ENCODE data around the gene HAND1. TPM values are rescaled to one million over a fixed set of nuclear protein-coding genes. Genes with fewer than 3 reads are reported as not detected.

Gene HAND1
- total and polyA plus RNA-seq, 9 of the 15 experiments (the other 6 are each of a cell fraction or from before 2014, with no cell fraction given): not detected

- TF ChIP-seq CREB1 (IDR thresholded peaks at IDR 0.05): no peak
- TF ChIP-seq CREB1 (CRISPR knock-in tag; IDR thresholded peaks at IDR 0.05): no peak
- TF ChIP-seq MYC (IDR thresholded peaks at IDR 0.05; ENCODE audit: low read depth, low read length): no peak
- TF ChIP-seq MYC (CRISPR knock-in tag; IDR thresholded peaks at IDR 0.05; ENCODE audit: borderline replicate concordance, low read depth): no peak
- no peak for TF ChIP-seq KDM1A (IDR thresholded peaks at IDR 0.05)
- no peak for TF ChIP-seq SRSF3 (IDR thresholded peaks at IDR 0.05; ENCODE audit: insufficient read depth, low read length)
- TF ChIP-seq SETDB1 (IDR thresholded peaks at IDR 0.05; ENCODE audit: low read length): no peak
- TF ChIP-seq BHLHE40 (IDR thresholded peaks at IDR 0.05; ENCODE audit: low read length): no peak
- no peak for TF ChIP-seq ZNF780A (CRISPR knock-in tag; IDR thresholded peaks at IDR 0.05)
- TF ChIP-seq, protein P1, sequence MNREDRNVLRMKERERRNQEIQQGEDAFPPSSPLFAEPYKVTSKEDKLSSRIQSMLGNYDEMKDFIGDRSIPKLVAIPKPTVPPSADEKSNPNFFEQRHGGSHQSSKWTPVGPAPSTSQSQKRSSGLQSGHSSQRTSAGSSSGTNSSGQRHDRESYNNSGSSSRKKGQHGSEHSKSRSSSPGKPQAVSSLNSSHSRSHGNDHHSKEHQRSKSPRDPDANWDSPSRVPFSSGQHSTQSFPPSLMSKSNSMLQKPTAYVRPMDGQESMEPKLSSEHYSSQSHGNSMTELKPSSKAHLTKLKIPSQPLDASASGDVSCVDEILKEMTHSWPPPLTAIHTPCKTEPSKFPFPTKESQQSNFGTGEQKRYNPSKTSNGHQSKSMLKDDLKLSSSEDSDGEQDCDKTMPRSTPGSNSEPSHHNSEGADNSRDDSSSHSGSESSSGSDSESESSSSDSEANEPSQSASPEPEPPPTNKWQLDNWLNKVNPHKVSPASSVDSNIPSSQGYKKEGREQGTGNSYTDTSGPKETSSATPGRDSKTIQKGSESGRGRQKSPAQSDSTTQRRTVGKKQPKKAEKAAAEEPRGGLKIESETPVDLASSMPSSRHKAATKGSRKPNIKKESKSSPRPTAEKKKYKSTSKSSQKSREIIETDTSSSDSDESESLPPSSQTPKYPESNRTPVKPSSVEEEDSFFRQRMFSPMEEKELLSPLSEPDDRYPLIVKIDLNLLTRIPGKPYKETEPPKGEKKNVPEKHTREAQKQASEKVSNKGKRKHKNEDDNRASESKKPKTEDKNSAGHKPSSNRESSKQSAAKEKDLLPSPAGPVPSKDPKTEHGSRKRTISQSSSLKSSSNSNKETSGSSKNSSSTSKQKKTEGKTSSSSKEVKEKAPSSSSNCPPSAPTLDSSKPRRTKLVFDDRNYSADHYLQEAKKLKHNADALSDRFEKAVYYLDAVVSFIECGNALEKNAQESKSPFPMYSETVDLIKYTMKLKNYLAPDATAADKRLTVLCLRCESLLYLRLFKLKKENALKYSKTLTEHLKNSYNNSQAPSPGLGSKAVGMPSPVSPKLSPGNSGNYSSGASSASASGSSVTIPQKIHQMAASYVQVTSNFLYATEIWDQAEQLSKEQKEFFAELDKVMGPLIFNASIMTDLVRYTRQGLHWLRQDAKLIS (CRISPR knock-in tag; IDR thresholded peaks at IDR 0.05): no peak
- TF ChIP-seq, protein P2, sequence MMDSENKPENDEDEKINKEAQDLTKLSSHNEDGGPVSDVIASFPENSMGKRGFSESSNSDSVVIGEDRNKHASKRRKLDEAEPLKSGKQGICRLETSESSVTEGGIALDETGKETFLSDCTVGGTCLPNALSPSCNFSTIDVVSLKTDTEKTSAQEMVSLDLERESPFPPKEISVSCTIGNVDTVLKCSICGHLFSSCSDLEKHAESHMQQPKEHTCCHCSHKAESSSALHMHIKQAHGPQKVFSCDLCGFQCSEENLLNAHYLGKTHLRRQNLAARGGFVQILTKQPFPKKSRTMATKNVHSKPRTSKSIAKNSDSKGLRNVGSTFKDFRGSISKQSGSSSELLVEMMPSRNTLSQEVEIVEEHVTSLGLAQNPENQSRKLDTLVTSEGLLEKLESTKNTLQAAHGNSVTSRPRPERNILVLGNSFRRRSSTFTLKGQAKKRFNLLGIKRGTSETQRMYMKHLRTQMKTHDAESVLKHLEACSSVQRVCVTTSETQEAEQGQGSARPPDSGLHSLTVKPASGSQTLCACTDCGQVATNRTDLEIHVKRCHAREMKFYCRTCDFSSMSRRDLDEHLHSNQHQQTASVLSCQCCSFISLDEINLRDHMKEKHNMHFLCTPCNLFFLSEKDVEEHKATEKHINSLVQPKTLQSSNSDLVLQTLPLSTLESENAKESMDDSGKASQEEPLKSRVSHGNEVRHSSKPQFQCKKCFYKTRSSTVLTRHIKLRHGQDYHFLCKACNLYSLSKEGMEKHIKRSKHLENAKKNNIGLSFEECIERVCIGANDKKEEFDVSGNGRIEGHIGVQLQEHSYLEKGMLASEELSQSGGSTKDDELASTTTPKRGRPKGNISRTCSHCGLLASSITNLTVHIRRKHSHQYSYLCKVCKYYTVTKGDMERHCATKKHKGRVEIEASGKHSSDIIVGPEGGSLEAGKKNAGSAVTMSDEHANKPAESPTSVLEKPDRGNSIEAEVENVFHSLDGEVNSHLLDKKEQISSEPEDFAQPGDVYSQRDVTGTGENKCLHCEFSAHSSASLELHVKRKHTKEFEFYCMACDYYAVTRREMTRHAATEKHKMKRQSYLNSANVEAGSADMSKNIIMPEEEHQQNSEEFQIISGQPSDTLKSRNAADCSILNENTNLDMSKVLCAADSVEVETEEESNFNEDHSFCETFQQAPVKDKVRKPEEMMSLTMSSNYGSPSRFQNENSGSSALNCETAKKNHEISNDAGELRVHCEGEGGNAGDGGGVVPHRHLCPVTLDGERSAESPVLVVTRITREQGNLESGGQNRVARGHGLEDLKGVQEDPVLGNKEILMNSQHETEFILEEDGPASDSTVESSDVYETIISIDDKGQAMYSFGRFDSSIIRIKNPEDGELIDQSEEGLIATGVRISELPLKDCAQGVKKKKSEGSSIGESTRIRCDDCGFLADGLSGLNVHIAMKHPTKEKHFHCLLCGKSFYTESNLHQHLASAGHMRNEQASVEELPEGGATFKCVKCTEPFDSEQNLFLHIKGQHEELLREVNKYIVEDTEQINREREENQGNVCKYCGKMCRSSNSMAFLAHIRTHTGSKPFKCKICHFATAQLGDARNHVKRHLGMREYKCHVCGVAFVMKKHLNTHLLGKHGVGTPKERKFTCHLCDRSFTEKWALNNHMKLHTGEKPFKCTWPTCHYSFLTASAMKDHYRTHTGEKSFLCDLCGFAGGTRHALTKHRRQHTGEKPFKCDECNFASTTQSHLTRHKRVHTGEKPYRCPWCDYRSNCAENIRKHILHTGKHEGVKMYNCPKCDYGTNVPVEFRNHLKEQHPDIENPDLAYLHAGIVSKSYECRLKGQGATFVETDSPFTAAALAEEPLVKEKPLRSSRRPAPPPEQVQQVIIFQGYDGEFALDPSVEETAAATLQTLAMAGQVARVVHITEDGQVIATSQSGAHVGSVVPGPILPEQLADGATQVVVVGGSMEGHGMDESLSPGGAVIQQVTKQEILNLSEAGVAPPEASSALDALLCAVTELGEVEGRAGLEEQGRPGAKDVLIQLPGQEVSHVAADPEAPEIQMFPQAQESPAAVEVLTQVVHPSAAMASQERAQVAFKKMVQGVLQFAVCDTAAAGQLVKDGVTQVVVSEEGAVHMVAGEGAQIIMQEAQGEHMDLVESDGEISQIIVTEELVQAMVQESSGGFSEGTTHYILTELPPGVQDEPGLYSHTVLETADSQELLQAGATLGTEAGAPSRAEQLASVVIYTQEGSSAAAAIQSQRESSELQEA (IDR thresholded peaks at IDR 0.05; ENCODE audit: low read depth): no peak
- TF ChIP-seq SIX5 (IDR thresholded peaks at IDR 0.05; ENCODE audit: borderline replicate concordance in 1 of 2, insufficient read depth in 1 of 2, low read depth in 1 of 2, low read length in 2 of 2): no peak
Measured at GRCh38 chr5:154493274-154493673, 15.2 kb upstream of the HAND1 start (continued).
